T1000 (cell line): ENCODE data around the gene DCC.
A peak's percentile ranks its signal among the peaks of the same experiment; 100 is the strongest.

Source experiments
- DNase-seq: peaks from one replicate; lab custom pipeline; 2025; ENCODE audit warnings: mixed read lengths; lab: John Stamatoyannopoulos, UW

Gene DCC

GRCh38 chr18:52339891-52340371 lies at the start of gene DCC:
Gene DCC, plus strand, starts transcription at chr18:52340197. Its CDS starts 591 bp downstream, at chr18:52340788.
- peak; percentile 50 for DNase-seq

GRCh38 chr18:52310651-52311050 lies 29.3 kb upstream of the DCC start:
- no peak for DNase-seq

- no peak for DNase-seq
Measured at GRCh38 chr18:52311331-52311730, 28.7 kb upstream of the DCC start.

- DNase-seq = no peak
Measured at GRCh38 chr18:52312346-52312745, 27.7 kb upstream of the DCC start.

GRCh38 chr18:52313213-52313612 lies 26.8 kb upstream of the DCC start:
- DNase-seq = no peak

- DNase-seq = no peak
Measured at GRCh38 chr18:52319424-52319983, 20.5 kb upstream of the DCC start.

GRCh38 chr18:52322307-52322706 lies 17.7 kb upstream of the DCC start:
- no peak for DNase-seq

- no peak for DNase-seq
Measured at GRCh38 chr18:52323802-52324201, 16.2 kb upstream of the DCC start.

- no peak for DNase-seq
Measured at GRCh38 chr18:52325997-52326396, 14.0 kb upstream of the DCC start.

- DNase-seq = no peak
Measured at GRCh38 chr18:52333860-52334259, 6.1 kb upstream of the DCC start.

GRCh38 chr18:52334307-52334706 lies 5.7 kb upstream of the DCC start:
- DNase-seq = no peak

- no peak for DNase-seq
Measured at GRCh38 chr18:52334896-52335295, 5.1 kb upstream of the DCC start.

- no peak for DNase-seq
Measured at GRCh38 chr18:52337276-52337675, 2.7 kb upstream of the DCC start.

GRCh38 chr18:52340406-52341102 lies 557 bp downstream of the DCC start:
- no peak for DNase-seq

GRCh38 chr18:52341103-52341432 lies 1.1 kb downstream of the DCC start:
- no peak for DNase-seq

- DNase-seq = no peak
Measured at GRCh38 chr18:52341608-52342381, 1.8 kb downstream of the DCC start.

- DNase-seq = no peak
Measured at GRCh38 chr18:52342456-52342855, 2.5 kb downstream of the DCC start.

GRCh38 chr18:52343138-52343537 lies 3.1 kb downstream of the DCC start:
- no peak for DNase-seq

GRCh38 chr18:52343731-52344340 lies 3.8 kb downstream of the DCC start:
- no peak for DNase-seq

- DNase-seq = no peak
Measured at GRCh38 chr18:52344881-52345280, 4.9 kb downstream of the DCC start.

- no peak for DNase-seq
Measured at GRCh38 chr18:52345428-52345827, 5.4 kb downstream of the DCC start.

- no peak for DNase-seq
Measured at GRCh38 chr18:52348209-52348608, 8.2 kb downstream of the DCC start.

GRCh38 chr18:52349498-52349897 lies 9.5 kb downstream of the DCC start:
- DNase-seq = no peak
